H9 (cell line): Measurements from ENCODE around the gene JAG2. TPM values are rescaled to one million over a fixed set of nuclear protein-coding genes. Genes with fewer than 3 reads are reported as not detected.

Source experiments
- DNase-seq: peaks from one replicate; pipeline ENCODE4 v3.0.0-alpha.2; 2017
- H2AFZ ChIP-seq: one replicate; pipeline ENCODE4 v1.6.1; 2013; ENCODE audit warnings: mild to moderate bottlenecking, low read length, control low read depth, moderate library complexity
- H2AK5ac ChIP-seq: 2 replicates; pipeline ENCODE4 v1.6.1; 2013; ENCODE audit warnings: low read length, control low read depth, mixed read lengths; ENCODE audit not compliant: insufficient read length
- H2BK120ac ChIP-seq: one replicate; pipeline ENCODE4 v1.6.1; 2013; ENCODE audit warnings: low read depth, mild to moderate bottlenecking, low read length, control low read depth, inconsistent platforms; ENCODE audit not compliant: poor library complexity, severe bottlenecking
- H2BK12ac ChIP-seq: 2 replicates; pipeline ENCODE4 v1.6.1; 2013; ENCODE audit warnings: low read length, control low read depth, mixed read lengths, low read depth; ENCODE audit not compliant: insufficient read length
- H2BK15ac ChIP-seq: 2 replicates; pipeline ENCODE4 v1.6.1; 2013; ENCODE audit warnings: low read depth, low read length, control low read depth
- H2BK20ac ChIP-seq: one replicate; pipeline ENCODE4 v1.6.1; 2013; ENCODE audit warnings: low read depth, mild to moderate bottlenecking, low read length, control low read depth, inconsistent platforms; ENCODE audit not compliant: poor library complexity, severe bottlenecking
- H2BK5ac ChIP-seq: 2 replicates; pipeline ENCODE4 v1.6.1; 2013; ENCODE audit warnings: low read length, control low read depth, mixed read lengths; ENCODE audit not compliant: insufficient read length
- H3K14ac ChIP-seq: 2 replicates; pipeline ENCODE4 v1.6.1; 2013; ENCODE audit warnings: low read length, control low read depth; ENCODE audit not compliant: insufficient read depth
- H3K18ac ChIP-seq: 2 replicates; pipeline ENCODE4 v1.6.1; 2013; ENCODE audit warnings: low read depth, mild to moderate bottlenecking, mixed read lengths, low read length, control low read depth; ENCODE audit not compliant: insufficient read length
- H3K23ac ChIP-seq: 2 replicates; pipeline ENCODE4 v1.6.1; 2013; ENCODE audit warnings: low read length, control low read depth, mixed read lengths, low read depth; ENCODE audit not compliant: insufficient read length
- H3K23me2 ChIP-seq: 2 replicates; pipeline ENCODE4 v1.6.1; 2013; ENCODE audit warnings: low read depth, mild to moderate bottlenecking, mixed read lengths, low read length, control low read depth; ENCODE audit not compliant: insufficient read length, poor library complexity, severe bottlenecking
- H3K27ac ChIP-seq: 2 replicates; pipeline ENCODE4 v1.5.1; 2013; ENCODE audit warnings: low read length, control low read depth, mixed read lengths, low read depth; ENCODE audit not compliant: insufficient read length
- H3K27me3 ChIP-seq: 2 replicates; pipeline ENCODE4 v1.6.1; 2013; ENCODE audit warnings: low read length, control low read depth, inconsistent platforms; ENCODE audit not compliant: insufficient read depth
- H3K4ac ChIP-seq: 2 replicates; pipeline ENCODE4 v1.6.1; 2013; ENCODE audit warnings: low read depth, mild to moderate bottlenecking, control low read depth, inconsistent platforms, low read length, moderate library complexity
- H3K4me1 ChIP-seq: 2 replicates; pipeline ENCODE4 v1.6.1; 2013; ENCODE audit warnings: low read length, control low read depth, inconsistent platforms; ENCODE audit not compliant: insufficient read depth
- H3K4me2 ChIP-seq: 2 replicates; pipeline ENCODE4 v1.6.1; 2013; ENCODE audit warnings: low read length, control low read depth, mixed read lengths; ENCODE audit not compliant: insufficient read length, insufficient read depth
- H3K56ac ChIP-seq: 2 replicates; pipeline ENCODE4 v1.6.1; 2013; ENCODE audit warnings: low read depth, mild to moderate bottlenecking, mixed read lengths, low read length, control low read depth; ENCODE audit not compliant: insufficient read length
- H3K79me1 ChIP-seq: 2 replicates; pipeline ENCODE4 v1.6.1; 2013; ENCODE audit warnings: low read depth, mild to moderate bottlenecking, moderate library complexity, low read length, control low read depth, inconsistent platforms; ENCODE audit not compliant: insufficient read depth, poor library complexity, severe bottlenecking
- H3K79me2 ChIP-seq: 2 replicates; pipeline ENCODE4 v1.6.1; 2013; ENCODE audit warnings: low read length, control low read depth, inconsistent platforms; ENCODE audit not compliant: insufficient read depth
- H3K9ac ChIP-seq: 2 replicates; pipeline ENCODE4 v1.6.1; 2013; ENCODE audit warnings: low read length, control low read depth, mixed read lengths; ENCODE audit not compliant: insufficient read length; ENCODE audit errors: extremely low read depth
- H3K9me3 ChIP-seq: one replicate; pipeline ENCODE4 v1.6.1; 2013; ENCODE audit warnings: low read depth, low read length, inconsistent platforms; ENCODE audit not compliant: control insufficient read depth
- H3T11ph ChIP-seq: one replicate; pipeline ENCODE4 v1.6.1; 2013; ENCODE audit warnings: mild to moderate bottlenecking, low read length, control low read depth, inconsistent platforms
- H4K20me1 ChIP-seq: one replicate; pipeline ENCODE4 v1.6.1; 2013; ENCODE audit not compliant: control insufficient read depth, insufficient read length, insufficient read depth
- H4K5ac ChIP-seq: 2 replicates; pipeline ENCODE4 v1.6.1; 2013; ENCODE audit warnings: low read depth, mild to moderate bottlenecking, mixed read lengths, low read length, control low read depth; ENCODE audit not compliant: insufficient read length
- H4K8ac ChIP-seq: replicated peaks from 2 replicates; pipeline ENCODE4 v1.6.1; 2013; ENCODE audit warnings: low read length, control low read depth, mixed read lengths, low read depth; ENCODE audit not compliant: insufficient read length
- H4K91ac ChIP-seq: 2 replicates; pipeline ENCODE4 v1.6.1; 2013; ENCODE audit warnings: low read depth, mild to moderate bottlenecking, moderate library complexity, mixed read lengths, low read length, control low read depth; ENCODE audit not compliant: insufficient read length
- H3K27ac Mint-ChIP-seq, 3 experiments: 2 replicates in 2 of 3; 3 replicates in 1 of 3; pipeline ENCODE4 v1.8.0; 2020 to 2021; ENCODE audit warnings: mixed read lengths in 3 of 3, mild to moderate bottlenecking in 1 of 3, moderate library complexity in 1 of 3
- H3K27me3 Mint-ChIP-seq: 2 replicates; pipeline ENCODE4 v1.8.0; 2021; ENCODE audit warnings: low read depth, mild to moderate bottlenecking, moderate library complexity, mixed read lengths
- H3K36me3 Mint-ChIP-seq, 3 experiments: 2 replicates in 2 of 3; 3 replicates in 1 of 3; pipeline ENCODE4 v1.8.0; 2020 to 2021; ENCODE audit warnings: low read depth in 3 of 3, mixed read lengths in 3 of 3; ENCODE audit not compliant: insufficient read depth in 1 of 3
- H3K4me1 Mint-ChIP-seq, 2 experiments: 2 replicates each; pipeline ENCODE4 v1.8.0; 2020; ENCODE audit warnings: mixed read lengths in 2 of 2
- H3K4me3 Mint-ChIP-seq, 2 experiments: 2 replicates in 1 of 2; 3 replicates in 1 of 2; pipeline ENCODE4 v1.8.0; 2020 to 2021; ENCODE audit warnings: mild to moderate bottlenecking in 2 of 2, mixed read lengths in 2 of 2, moderate library complexity in 1 of 2
- H3K9me3 Mint-ChIP-seq, 2 experiments: 2 replicates in 1 of 2; 3 replicates in 1 of 2; pipeline ENCODE4 v1.8.0; 2020; ENCODE audit warnings: mild to moderate bottlenecking in 2 of 2, mixed read lengths in 2 of 2, moderate library complexity in 1 of 2
- CTCF ChIP-seq: fragments of 200-600 bp; sonication (generic); conservative IDR thresholded peaks from 3 replicates; pipeline ENCODE4 v1.8.0; 2021; ENCODE audit warnings: antibody characterized with exemption, mild to moderate bottlenecking
- WGBS: extraction: QIAGEN DNeasy Blood & Tissue Kit; methylation state at CpG from one replicate; pipeline ENCODE4 v1.1.7; 2013; ENCODE audit warnings: missing lambda C conversion rate, low lambda C conversion rate, mixed read lengths; ENCODE audit not compliant: insufficient read length; ENCODE audit errors: extremely low coverage; 5-methylcytosine and 5-hydroxymethylcytosine counted together
- total RNA-seq: library from RNA; stranded (reverse); gene quantifications from 2 replicates; pipeline ENCODE4 v1.2.1, GENCODE V29; 2021

Gene JAG2
- total RNA-seq, 1 experiment from 2014 or later: 11.4 TPM

- no peak overlapping the region for H3K4ac ChIP-seq
- WGBS: no CpG with 5 or more reads among the region's 35 CpGs
These were observed 18.1 kb downstream of the JAG2 start for GRCh38 chr14:105150368-105151083.

More at GRCh38 chr14:105150368-105151083, 18.1 kb downstream of the JAG2 start:
- Histone ChIP-seq H3K9me3 (no peaks in the 10 kb centered on the region), H3K4me1 (no peaks in the 10 kb centered on the region), H2BK12ac (no peak overlapping the region), H4K91ac (no peak overlapping the region), H3K18ac (no peak overlapping the region), H4K5ac (no peak overlapping the region), H4K8ac (no peak overlapping the region), H3K23me2 (no peaks in the 10 kb centered on the region), H3K14ac (no peak overlapping the region), H3K23ac (no peak overlapping the region), H3K79me1 (no peaks in the 10 kb centered on the region), H3T11ph (no peak overlapping the region), H2BK15ac (no peak overlapping the region), H3K79me2 (no peaks in the 10 kb centered on the region), H3K56ac (no peak overlapping the region), H2AFZ (no peak overlapping the region), H3K27ac (no peak overlapping the region), H3K4me2 (no peak overlapping the region), H3K9ac (no peak overlapping the region), H3K27me3 (no peaks in the 10 kb centered on the region), H2BK120ac (no peak overlapping the region), H2AK5ac (no peak overlapping the region), H4K20me1 (no peaks in the 10 kb centered on the region), H2BK5ac (no peak overlapping the region), H2BK20ac (no peak overlapping the region)
- Mint-ChIP-seq H3K4me3 (no peak overlapping the region), H3K36me3 (no peaks in the 10 kb centered on the region), H3K27ac (no peak overlapping the region), H3K9me3 (no peaks in the 10 kb centered on the region), H3K27me3 (no peaks in the 10 kb centered on the region), H3K4me1 (peaks cover 0 to 6% of the 10 kb centered on the region in 2 experiments; a peak in 1 of 4 replicates)
- no peak for TF ChIP-seq CTCF
- DNase-seq: no peak
